Spinal cord (tissue), 10 donors: Measurements from ENCODE around the gene PRPS2. TPM values are rescaled to one million over a fixed set of nuclear protein-coding genes. Genes with fewer than 3 reads are reported as not detected.

ENCODE experiments used
- DNase-seq, 6 donors: peaks; one replicate each; pipeline versions ENCODE4 v3.0.0 to v3.0.0-alpha.2; 2013 to 2015; ENCODE audit warnings: low spot score in 6 of 6, low read depth in 4 of 6
- H3K27ac ChIP-seq: one replicate; pipeline ENCODE4 v1.5.1; 2013; ENCODE audit warnings: low read depth, low read length, control low read depth
- H3K27me3 ChIP-seq: one replicate; pipeline ENCODE4 v1.6.1; 2013; ENCODE audit warnings: low read length; ENCODE audit not compliant: control insufficient read depth, insufficient read depth
- H3K36me3 ChIP-seq: one replicate; pipeline ENCODE4 v1.6.1; 2013; ENCODE audit warnings: low read length; ENCODE audit not compliant: control insufficient read depth, insufficient read depth
- H3K4me1 ChIP-seq: one replicate; pipeline ENCODE4 v1.6.1; 2013; ENCODE audit warnings: low read length; ENCODE audit not compliant: control insufficient read depth, insufficient read depth
- H3K4me3 ChIP-seq: one replicate; pipeline ENCODE4 v1.5.1; 2013; ENCODE audit warnings: low read depth, low read length, control low read depth
- H3K9me3 ChIP-seq: one replicate; pipeline ENCODE4 v1.6.1; 2013; ENCODE audit warnings: low read length; ENCODE audit not compliant: control insufficient read depth, insufficient read depth
- WGBS: methylation state at CpG from one replicate; pipeline ENCODE4 v1.1.5; 2013; ENCODE audit warnings: missing lambda C conversion rate; ENCODE audit not compliant: insufficient coverage; 5-methylcytosine and 5-hydroxymethylcytosine counted together
- long read RNA-seq, 4 donors: transcript quantifications; one replicate each; lab custom pipeline, GENCODE V29; 2026
- polyA plus RNA-seq, 2 donors: library from polyadenylated mRNA; unstranded; fragments of 120-200 nt; gene quantifications; one replicate each; pipeline ENCODE4 v1.2.1, GENCODE V29; 2013; ENCODE audit not compliant: insufficient read length in 2 of 2
- total RNA-seq, 2 donors: library from RNA; depleted of rRNA in 1 of 2; stranded (reverse); fragments of 120-200 nt in 1 of 2; fragments of >200 nt in 1 of 2; gene quantifications; one replicate each; pipeline versions ENCODE4 v1.2.3 to v1.2.4, GENCODE V29; 2013 to 2014
- donor health status: healthy.

PRPS2 gene
- total RNA-seq (10 to 100 TPM; 15.0 to 16.2 TPM), polyA plus RNA-seq (10 to 100 TPM; 15.4 to 20.7 TPM)
- long read RNA-seq, donor 1, transcript PRPS2-202 (7 exons, 2,511 nt): major isoform, 5 of 6 reads
- long read RNA-seq, donor 1, partial matches to known transcripts: 0 of 6 reads
- long read RNA-seq, donor 1, other reads (novel, unspliced or antisense): 0 of 6 reads
- long read RNA-seq, donor 2, partial matches to known transcripts: 0 of 3 reads
- long read RNA-seq, donor 2, other reads (novel, unspliced or antisense): 0 of 3 reads
- long read RNA-seq, donor 3, partial matches to known transcripts: 5 of 8 reads
- long read RNA-seq, donor 3, other reads (novel, unspliced or antisense): 0 of 8 reads
- long read RNA-seq, donor 4, partial matches to known transcripts: 0 of 5 reads
- long read RNA-seq, donor 4, other reads (novel, unspliced or antisense): 0 of 5 reads

- DNase-seq: peak in 3 of 6 donors; percentile 48 to 88 (median 86)
- no peaks in the 10 kb centered on the region for H3K36me3 ChIP-seq
- H3K27ac ChIP-seq: no peak within 1 kb of the TSS
- H3K9me3 ChIP-seq: no peaks in the 10 kb centered on the region
- H3K27me3 ChIP-seq: peaks cover 3% of the 10 kb centered on the region
- peak within 1 kb of the TSS; percentile 52 for H3K4me3 ChIP-seq
- H3K4me1 ChIP-seq: peaks cover 10% of the 10 kb centered on the region
- WGBS: 16% methylated on average over 113 of the region's 113 CpGs
These were observed at the start of gene PRPS2 for GRCh38 chrX:12791257-12792228. Gene PRPS2 (plus strand): TSS chrX:12791412. CDS start chrX:12791498, 86 bp downstream.

DNA sequence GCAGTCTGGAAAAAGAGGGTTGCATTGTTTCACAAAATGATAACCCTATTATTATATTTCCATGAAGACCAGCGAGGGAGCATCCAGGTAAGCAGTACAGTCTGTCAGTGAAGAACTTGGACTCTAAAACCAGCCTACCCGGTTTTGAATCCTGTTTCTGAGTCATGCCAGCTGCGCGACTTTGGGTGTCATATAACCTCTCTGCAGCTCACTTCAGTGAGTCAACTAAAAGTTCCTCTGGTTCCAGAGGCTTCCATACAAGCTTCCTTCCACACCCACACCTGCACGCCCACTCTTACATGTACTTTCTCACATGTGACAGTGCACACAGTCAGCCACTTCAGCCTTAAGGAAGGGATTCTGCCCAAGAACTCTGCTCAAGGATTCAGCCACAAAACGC is 49.8 kb upstream of the PRPS2 start:
- H3K4me3 ChIP-seq: no peak overlapping the region
- H3K4me1 ChIP-seq: no peaks in the 10 kb centered on the region
- DNase-seq: no peak
- no peaks in the 10 kb centered on the region for H3K27me3 ChIP-seq
- no peak overlapping the region for H3K27ac ChIP-seq
- no peaks in the 10 kb centered on the region for H3K36me3 ChIP-seq
- WGBS: 73% methylated on average over 6 of the region's 6 CpGs
- H3K9me3 ChIP-seq: no peaks in the 10 kb centered on the region

- no peak overlapping the region for H3K4me3 ChIP-seq
- H3K27me3 ChIP-seq: no peaks in the 10 kb centered on the region
- DNase-seq: no peak
- no peak overlapping the region for H3K27ac ChIP-seq
- no CpG with 5 or more reads among the region's 1 CpG for WGBS
- H3K36me3 ChIP-seq: no peaks in the 10 kb centered on the region
- no peaks in the 10 kb centered on the region for H3K9me3 ChIP-seq
- no peaks in the 10 kb centered on the region for H3K4me1 ChIP-seq
These were observed 43.8 kb upstream of the PRPS2 start for GRCh38 chrX:12747433-12747832.

DNA sequence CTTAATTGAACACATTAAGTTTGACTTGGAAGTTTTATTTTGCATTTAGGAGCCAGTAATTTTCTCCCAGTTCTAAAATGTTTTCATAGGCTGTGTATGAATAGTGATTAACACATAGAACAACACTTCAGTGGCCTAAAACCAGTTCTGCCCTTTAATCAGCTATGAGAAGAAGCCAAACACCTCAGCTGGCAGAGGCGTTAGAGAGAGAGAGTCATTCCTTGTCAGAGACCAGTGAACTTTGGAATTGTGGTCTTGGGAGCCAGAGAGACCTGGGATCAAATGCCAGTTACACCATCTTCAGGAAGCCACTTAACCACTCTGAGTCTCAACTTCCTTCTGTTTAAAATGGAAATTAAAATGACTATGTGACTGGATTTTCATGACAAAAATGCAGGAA is 39.3 kb upstream of the PRPS2 start:
- Histone ChIP-seq H3K9me3 (no peaks in the 10 kb centered on the region), H3K4me1 (no peaks in the 10 kb centered on the region), H3K27ac (no peak overlapping the region), H3K4me3 (no peak overlapping the region), H3K36me3 (no peaks in the 10 kb centered on the region), H3K27me3 (no peaks in the 10 kb centered on the region)
- WGBS: no CpG with 5 or more reads among the region's 1 CpG
- DNase-seq: no peak

- H3K36me3 ChIP-seq: no peaks in the 10 kb centered on the region
- H3K4me1 ChIP-seq: no peaks in the 10 kb centered on the region
- H3K4me3 ChIP-seq: no peak overlapping the region
- H3K27ac ChIP-seq: no peak overlapping the region
- no peaks in the 10 kb centered on the region for H3K9me3 ChIP-seq
- DNase-seq: peak in 1 of 6 donors; percentile 12
- H3K27me3 ChIP-seq: no peaks in the 10 kb centered on the region
- 60% methylated on average over 1 of the region's 2 CpGs for WGBS
These were observed 37.8 kb upstream of the PRPS2 start for GRCh38 chrX:12753366-12753765.

DNA sequence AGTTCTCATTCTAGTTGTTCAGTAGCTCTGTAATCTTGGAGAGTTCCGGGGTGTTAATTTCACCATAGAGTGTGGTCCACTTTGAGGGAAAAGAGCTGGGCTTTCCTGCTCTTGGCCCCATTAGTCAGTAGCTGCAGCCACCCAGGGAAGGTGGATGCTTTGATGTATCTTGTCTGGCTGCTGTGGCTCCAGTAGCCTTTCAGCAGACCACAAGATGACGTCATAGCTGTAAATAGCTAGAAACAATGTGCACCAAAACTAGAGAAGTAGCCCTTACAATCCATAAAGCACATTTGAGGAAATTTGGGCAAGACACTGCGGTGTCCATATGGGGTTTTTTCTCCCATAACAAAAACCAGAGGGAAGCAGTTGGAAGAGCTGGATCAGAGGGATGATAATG is 32.9 kb upstream of the PRPS2 start:
- H3K27me3 ChIP-seq: peaks cover 3% of the 10 kb centered on the region
- WGBS: 75% methylated on average over 1 of the region's 3 CpGs

GRCh38 chrX:12767856-12768255 is 23.4 kb upstream of the PRPS2 start:
- no peaks in the 10 kb centered on the region for H3K4me1 ChIP-seq
- DNase-seq: no peak
- H3K36me3 ChIP-seq: no peaks in the 10 kb centered on the region
- WGBS: no CpG with 5 or more reads among the region's 2 CpGs
- H3K27ac ChIP-seq: no peak overlapping the region
- no peak overlapping the region for H3K4me3 ChIP-seq
- peaks cover 10% of the 10 kb centered on the region for H3K27me3 ChIP-seq
- no peaks in the 10 kb centered on the region for H3K9me3 ChIP-seq

More for the DNA sequence above, 32.9 kb upstream of the PRPS2 start:
- Histone ChIP-seq H3K4me1 (no peaks in the 10 kb centered on the region), H3K9me3 (no peaks in the 10 kb centered on the region), H3K36me3 (no peaks in the 10 kb centered on the region), H3K4me3 (no peak overlapping the region), H3K27ac (no peak overlapping the region)
- no peak for DNase-seq

DNA sequence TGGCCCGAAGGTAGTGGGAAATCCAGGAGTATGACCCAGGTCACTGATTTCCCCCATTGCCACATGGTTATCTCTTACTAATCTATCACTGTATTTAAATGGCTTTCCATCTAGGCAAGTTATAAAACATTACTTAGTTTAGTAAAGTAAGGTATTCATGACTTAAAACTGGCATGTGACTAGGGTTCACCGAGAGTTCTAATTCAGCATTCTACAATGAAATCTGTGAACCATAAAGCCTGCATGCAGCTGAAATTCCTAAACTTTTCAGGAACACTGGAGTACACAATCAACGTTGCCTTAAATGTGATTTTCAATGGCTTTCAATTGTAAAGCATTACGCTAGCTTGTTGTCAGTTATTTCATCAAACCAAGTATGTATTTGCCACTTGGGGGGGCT is 22.7 kb upstream of the PRPS2 start:
- WGBS: 80% methylated on average over 3 of the region's 4 CpGs
- no peak overlapping the region for H3K27ac ChIP-seq
- no peak for DNase-seq
- H3K36me3 ChIP-seq: no peaks in the 10 kb centered on the region
- no peaks in the 10 kb centered on the region for H3K9me3 ChIP-seq
- no peak overlapping the region for H3K4me3 ChIP-seq
- peaks cover 10% of the 10 kb centered on the region for H3K27me3 ChIP-seq
- no peaks in the 10 kb centered on the region for H3K4me1 ChIP-seq

- no peaks in the 10 kb centered on the region for H3K36me3 ChIP-seq
These were observed 20.8 kb upstream of the PRPS2 start for GRCh38 chrX:12770440-12770839.

More at GRCh38 chrX:12770440-12770839, 20.8 kb upstream of the PRPS2 start:
- no CpG with 5 or more reads among the region's 5 CpGs for WGBS
- Histone ChIP-seq H3K27ac (no peak overlapping the region), H3K9me3 (no peaks in the 10 kb centered on the region), H3K4me3 (no peak overlapping the region), H3K4me1 (no peaks in the 10 kb centered on the region), H3K27me3 (peaks cover 10% of the 10 kb centered on the region)
- DNase-seq: peak in 2 of 6 donors; percentile 57 to 83
